ENCODE data around the gene GDF2.

Gene GDF2

DNA sequence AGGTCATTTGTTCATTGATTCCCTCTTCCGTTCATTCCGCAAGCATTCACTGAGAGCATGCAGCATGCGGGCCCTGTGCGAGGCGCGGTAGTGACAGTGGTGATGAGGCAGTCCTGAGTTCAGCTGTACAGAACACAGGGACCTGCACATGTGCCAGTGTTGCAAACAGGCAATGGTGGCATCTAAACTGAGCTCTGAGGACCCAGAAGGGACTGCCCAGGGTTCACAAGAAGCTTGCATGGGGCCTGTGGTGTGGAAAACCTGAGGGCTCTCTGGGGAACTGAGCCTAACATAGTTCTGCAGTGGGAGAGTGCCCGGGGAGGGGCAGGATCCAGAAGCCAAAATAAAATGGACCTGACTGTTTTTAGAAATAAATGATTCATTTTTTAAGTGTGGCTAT is 48.6 kb downstream of the GDF2 start:
- DNase-seq: no peak

DNA sequence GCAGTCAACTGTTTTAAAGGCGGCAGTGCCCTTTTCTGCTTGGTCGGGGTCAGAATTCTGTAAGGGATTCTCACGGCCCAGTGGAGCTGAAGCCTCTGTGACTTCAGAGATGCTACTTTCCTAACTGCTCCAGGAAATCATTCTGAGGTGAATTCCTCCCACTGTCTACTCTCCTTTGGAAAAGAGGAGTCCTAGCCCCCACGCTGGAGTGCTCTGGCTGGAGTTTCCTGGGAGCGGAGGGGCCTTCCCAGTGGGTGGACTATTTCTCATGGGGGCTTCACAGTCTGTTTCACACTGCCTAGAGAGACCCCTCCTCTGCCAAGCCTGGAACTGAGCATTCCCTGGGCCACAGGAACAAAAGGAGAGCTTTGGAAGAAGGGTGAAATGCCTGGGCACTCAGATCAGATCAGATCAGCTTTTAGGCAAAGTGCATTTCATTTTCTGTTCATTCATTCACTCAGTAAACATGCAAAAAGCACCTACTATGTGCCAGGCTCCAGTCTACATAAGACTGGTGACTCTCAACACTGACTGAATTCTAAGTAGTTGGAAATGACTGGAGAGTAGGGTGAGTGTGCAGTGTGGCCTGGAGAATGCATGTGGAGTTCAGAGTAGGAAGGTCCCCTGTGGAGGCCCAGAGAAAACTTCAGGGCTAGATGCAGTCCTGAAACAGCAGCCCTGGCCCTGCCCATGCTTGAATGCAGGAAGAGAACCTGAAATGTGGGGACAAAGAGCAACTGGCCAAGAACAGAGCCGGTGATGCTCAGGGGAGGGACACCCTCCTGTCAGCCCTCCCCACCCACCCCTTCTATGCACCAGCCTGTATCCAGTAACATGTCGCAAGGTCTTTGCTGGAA is 49.6 kb downstream of the GDF2 start:
- DNase-seq: no peak

DNA sequence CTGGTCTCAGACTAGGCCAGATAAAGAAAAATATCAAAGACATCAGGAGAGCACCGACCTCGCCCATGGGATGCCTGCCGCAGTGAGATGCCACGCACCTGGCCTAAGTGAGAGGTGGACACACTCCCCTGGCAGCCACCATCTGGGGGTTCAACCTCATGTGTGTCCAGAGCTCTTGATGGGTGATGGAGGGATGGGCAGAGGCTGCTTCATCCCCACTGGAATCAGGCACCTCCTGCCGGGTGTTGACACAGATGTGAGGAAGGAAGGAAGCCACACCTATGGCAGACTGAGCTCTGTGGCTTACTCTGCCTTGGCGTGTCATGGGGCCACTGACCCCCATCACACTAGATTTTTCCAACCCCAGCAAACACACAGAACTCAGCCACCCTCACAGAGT is 50.5 kb downstream of the GDF2 start:
- DNase-seq: no peak

DNA sequence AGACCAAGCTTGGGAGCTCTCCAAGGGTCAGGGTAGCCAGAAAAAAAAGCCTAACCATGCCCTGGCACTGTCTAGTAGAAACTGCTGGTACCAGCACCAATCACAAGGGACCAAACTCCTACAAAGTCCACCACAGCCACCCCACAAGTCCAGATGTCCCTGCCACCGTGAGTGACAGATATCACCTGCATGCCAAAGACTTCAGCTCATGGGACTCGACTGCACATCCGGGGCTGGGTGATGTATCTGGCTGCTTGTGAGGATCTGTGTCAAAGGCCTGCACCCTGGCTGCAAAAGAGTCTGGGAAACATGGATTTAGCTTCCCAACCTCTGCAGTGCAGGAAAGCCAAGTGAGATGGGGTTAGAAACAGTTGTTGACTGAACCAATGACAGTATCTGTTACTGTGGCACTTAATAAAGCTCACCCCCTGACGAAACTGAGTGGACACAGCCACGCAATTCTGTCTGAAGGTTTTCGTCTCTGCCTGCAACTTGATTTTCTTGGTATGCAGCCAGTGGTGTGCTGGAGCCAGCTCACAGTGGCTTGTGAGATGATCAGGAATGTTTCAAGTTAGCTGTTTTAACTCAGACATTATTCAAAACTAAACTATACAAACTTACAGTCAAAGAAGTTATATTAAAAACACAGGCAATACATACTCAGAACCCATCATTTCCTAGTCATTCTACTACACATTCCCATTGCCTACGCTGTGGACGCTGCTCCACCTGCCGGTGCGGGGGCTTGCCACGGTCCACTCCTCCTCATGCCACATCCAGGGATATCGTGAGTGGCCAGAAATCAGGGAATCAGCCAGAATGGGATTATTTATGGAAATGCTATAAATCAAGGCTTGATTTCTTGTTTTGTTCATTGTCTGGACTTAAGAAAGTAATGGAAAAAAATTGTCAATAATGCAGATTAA is 52.6 kb downstream of the GDF2 start:
- DNase-seq: peak; percentile 57

DNA sequence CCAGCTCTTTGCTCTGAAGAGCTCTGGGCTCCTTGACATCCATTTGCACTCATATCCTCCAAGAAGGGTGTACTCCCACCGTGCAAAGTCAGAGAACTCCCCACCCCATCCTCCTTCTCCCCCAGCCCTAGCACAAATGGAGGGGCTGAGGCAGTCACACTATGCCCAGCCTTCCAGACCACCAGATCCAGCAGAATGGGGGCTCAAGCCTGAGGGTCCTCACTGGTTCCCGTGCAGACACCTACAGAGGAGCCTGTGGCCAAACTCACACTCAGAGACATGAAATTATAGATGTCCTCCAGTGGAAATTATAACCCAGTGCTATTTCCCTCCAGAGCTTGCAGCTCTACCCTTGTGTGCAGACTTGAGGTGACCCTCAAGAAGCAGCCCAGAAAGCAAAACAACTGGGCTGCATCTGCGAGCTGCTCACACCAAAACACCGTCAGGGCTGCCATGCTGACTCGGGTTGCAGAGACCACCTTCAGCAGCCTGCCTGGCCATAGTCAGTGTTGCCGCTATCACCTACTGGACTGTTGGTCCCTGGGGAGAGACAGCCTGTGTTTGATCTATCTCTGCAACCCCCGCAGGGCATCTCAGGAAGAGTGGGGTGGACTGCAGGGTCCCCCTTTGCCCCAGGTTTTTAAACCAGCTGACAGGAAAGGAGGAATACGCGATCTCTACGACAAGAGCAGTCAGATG is 54.4 kb downstream of the GDF2 start:
- DNase-seq: no peak
